ENCODE measurements around the gene ASIC2. TPM values are rescaled to one million over a fixed set of nuclear protein-coding genes. Genes with fewer than 3 reads are reported as not detected.

Gene ASIC2
- total RNA-seq, 1 experiment from 2014 or later: 0.74 TPM

- Histone ChIP-seq H3K23me2 (ENCODE audit: insufficient read length, low read depth, low read length, poor library complexity, severe bottlenecking) (no peaks in the 10 kb centered on the region), H2AFZ (ENCODE audit: low read length) (no peak overlapping the region), H2BK5ac (ENCODE audit: insufficient read length, low read length) (no peak overlapping the region), H3T11ph (ENCODE audit: low read length) (no peak overlapping the region), H2AK5ac (ENCODE audit: insufficient read length, low read length) (no peak overlapping the region), H3K23ac (ENCODE audit: insufficient read length, low read depth, low read length) (no peak overlapping the region), H3K27me3 (ENCODE audit: insufficient read depth, low read length) (no peaks in the 10 kb centered on the region), H3K18ac (ENCODE audit: insufficient read length, low read depth, low read length) (no peak overlapping the region), H3K27ac (ENCODE audit: insufficient read length, low read depth, low read length) (no peak overlapping the region), H2BK12ac (ENCODE audit: insufficient read length, low read depth, low read length) (no peak overlapping the region), H3K14ac (ENCODE audit: insufficient read depth, low read length) (no peak overlapping the region), H4K20me1 (ENCODE audit: control insufficient read depth, insufficient read depth, insufficient read length) (no peaks in the 10 kb centered on the region), H2BK15ac (ENCODE audit: low read depth, low read length) (no peak overlapping the region), H3K4ac (ENCODE audit: low read depth, low read length) (no peak overlapping the region), H3K56ac (ENCODE audit: insufficient read length, low read depth, low read length) (no peak overlapping the region), H4K91ac (ENCODE audit: insufficient read length, low read depth, low read length) (no peak overlapping the region), H3K9me3 (ENCODE audit: control insufficient read depth, low read depth, low read length) (peaks cover under 1% of the 10 kb centered on the region), H4K5ac (ENCODE audit: insufficient read length, low read depth, low read length) (no peak overlapping the region), H3K4me2 (ENCODE audit: insufficient read depth, insufficient read length, low read length) (no peak overlapping the region), H3K9ac (ENCODE audit: extremely low read depth, insufficient read length, low read length) (no peak overlapping the region), H3K4me1 (ENCODE audit: insufficient read depth, low read length) (no peaks in the 10 kb centered on the region), H2BK20ac (ENCODE audit: low read depth, low read length, poor library complexity, severe bottlenecking) (no peak overlapping the region), H4K8ac (replicated peaks; ENCODE audit: insufficient read length, low read depth, low read length) (no peak overlapping the region), H3K79me2 (ENCODE audit: insufficient read depth, low read length) (no peaks in the 10 kb centered on the region), H2BK120ac (ENCODE audit: low read depth, low read length, poor library complexity, severe bottlenecking) (no peak overlapping the region), H3K79me1 (ENCODE audit: insufficient read depth, low read depth, low read length, poor library complexity, severe bottlenecking) (no peaks in the 10 kb centered on the region)
- Mint-ChIP-seq H3K4me3 (no peak overlapping the region), H3K36me3 (ENCODE audit: insufficient read depth in 1 of 3, low read depth in 3 of 3) (no peaks in the 10 kb centered on the region; a peak in 1 of 7 replicates), H3K4me1 (no peaks in the 10 kb centered on the region), H3K27ac (no peak overlapping the region), H3K27me3 (ENCODE audit: low read depth) (peaks cover 4% of the 10 kb centered on the region; the same call in 1 of the 2 replicates), H3K9me3 (peaks cover 3 to 5% of the 10 kb centered on the region in 2 experiments; a peak in 4 of 5 replicates)
- WGBS (ENCODE audit: extremely low coverage, insufficient read length, low lambda C conversion rate): no CpG with 5 or more reads among the region's 4 CpGs
- no peak for TF ChIP-seq CTCF (conservative IDR thresholded peaks at IDR 0.05)
- no peak for DNase-seq
Observed at GRCh38 chr17:32976131-32976530, 317.0 kb downstream of the ASIC2 start.

Measured in H9 (cell line).